Stimulated activated CD8-positive, alpha-beta memory T cell treated with anti-CD3 and anti-CD28 coated beads, Interleukin-4, amount 100 ng/mL, for 1 hour (primary cell): Measurements from ENCODE around the gene MISP3.

Experiments
- DNase-seq, 2 donors: peaks; one replicate each; pipeline ENCODE4 v3.0.0-alpha.2; 2020; ENCODE audit warnings: low read depth in 2 of 2, low spot score in 1 of 2

MISP3 gene

DNA sequence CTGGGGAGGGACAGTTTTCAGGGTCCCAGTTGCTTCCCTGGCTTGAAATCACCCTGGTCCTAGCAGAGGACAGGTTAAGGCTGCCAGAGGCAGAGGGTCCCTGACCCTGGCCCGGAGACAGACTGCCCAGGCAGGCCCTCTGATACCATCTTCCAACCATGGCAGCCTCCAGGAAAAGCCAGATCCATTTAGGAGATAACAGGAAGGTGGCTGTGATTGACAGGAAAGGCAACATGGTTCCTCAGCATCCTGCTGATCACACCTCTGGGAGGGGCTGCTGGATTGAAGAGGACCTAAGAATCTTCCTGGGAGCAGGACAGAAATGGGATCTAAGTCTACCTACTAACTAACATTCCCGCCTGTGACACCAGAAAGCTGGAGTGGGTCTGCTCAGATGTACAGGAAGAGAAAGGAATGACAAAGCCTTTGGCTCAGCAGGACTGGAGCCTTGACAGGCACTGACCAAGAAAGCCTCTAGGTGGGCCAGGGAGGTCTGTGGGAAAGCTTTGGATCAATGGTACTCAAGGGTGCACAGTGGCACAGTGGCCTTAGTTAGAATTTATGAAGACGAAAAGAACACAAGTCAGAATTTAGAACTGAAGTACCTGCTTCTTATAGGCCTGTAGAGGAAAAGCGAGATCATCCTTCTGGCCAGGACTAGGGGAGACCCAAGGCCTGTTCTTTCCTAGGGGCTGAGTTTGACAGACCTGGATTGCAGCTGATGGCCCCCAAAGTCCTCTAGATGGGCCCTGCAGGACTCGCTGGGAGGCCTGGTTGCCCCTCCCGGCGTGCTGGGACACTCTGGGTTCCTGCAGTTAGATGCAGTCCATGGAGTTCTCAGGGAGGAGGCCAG lies 47.3 kb downstream of the MISP3 start:
- DNase-seq, result no peak

DNA sequence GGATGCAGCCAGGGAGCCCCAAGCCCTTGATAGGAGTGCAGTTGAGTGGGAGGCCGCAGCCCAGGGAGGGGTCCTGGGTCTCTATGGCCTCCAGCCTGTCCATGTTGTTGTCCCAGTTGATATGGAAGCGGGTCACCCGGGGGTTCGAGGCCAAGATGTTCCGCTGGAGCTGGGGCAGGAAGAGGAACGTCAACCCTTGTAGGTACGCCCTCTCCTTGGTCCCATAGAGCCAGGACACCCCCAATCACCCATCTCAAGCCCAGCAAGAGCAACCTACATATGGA lies 47.9 kb downstream of the MISP3 start:
- DNase-seq, result no peak

DNA sequence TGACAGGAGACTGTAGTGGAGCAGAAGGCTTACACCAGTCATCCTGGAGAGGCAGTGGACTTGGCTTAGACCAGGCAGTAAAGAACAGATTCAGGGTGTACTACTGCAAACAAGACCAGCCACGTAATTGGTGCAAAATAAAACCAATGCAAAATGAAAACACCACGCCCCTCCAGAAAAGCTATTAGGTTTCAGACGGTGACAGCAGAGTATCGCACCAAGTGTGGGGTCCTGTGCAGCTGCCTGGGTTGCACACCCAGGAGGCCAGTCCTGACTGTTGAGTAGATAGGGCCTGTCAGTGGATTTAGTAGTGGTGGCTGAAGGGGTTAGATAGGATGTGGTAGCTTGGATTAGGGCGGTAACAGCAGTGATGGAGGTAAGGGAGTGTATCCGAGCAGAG lies 50.3 kb downstream of the MISP3 start:
- no peak for DNase-seq
